GM12878 (cell line): ENCODE data around the gene GCSAML. TPM values are rescaled to one million over a fixed set of nuclear protein-coding genes. Genes with fewer than 3 reads are reported as not detected.

Experiments used
- ATAC-seq: fragments of 200-7000 bp; cut with Tn5 transposase; 3 replicates; pipeline ENCODE4 v1.9.1; 2020; ENCODE audit warnings: mild to moderate bottlenecking, moderate library complexity
- BruUV-seq: library from RNA; stranded (reverse); fragments of 400-500 nt; replicated peaks from 2 replicates; lab custom pipeline; 2021; lab: Mats Ljungman, UMichigan
- CTCF ChIA-PET: fragments of 300-600 bp; sonication (Branson Sonifier 250); formaldehyde crosslinking; extraction: SDS; loops from one replicate; lab custom pipeline; 2021; ENCODE audit warnings: inconsistent platforms; lab: Yijun Ruan, JAX
- POLR2A ChIA-PET: fragments of 350-600 bp; formaldehyde crosslinking; extraction: SDS; loops from one replicate; lab custom pipeline; 2021; ENCODE audit warnings: inconsistent platforms; lab: Charles Lee
- RAD21 ChIA-PET: fragments of 300-600 bp; sonication (Branson Sonifier 250); formaldehyde crosslinking; loops from one replicate; lab custom pipeline; 2023; ENCODE audit warnings: antibody characterized with exemption; ENCODE audit not compliant: unreplicated experiment; lab: Charles Lee
- SMC1A ChIA-PET: fragments of 300-600 bp; sonication (Branson Sonifier 250); formaldehyde crosslinking; loops from one replicate; lab custom pipeline; 2023; ENCODE audit not compliant: unreplicated experiment, uncharacterized antibody; lab: Charles Lee
- DNase-seq: peaks from one replicate; pipeline ENCODE4 v3.0.0-alpha.2; 2011; ENCODE audit warnings: low read depth, low spot score
- FAIRE-seq: peaks from 3 replicates; lab custom pipeline; 2011; peaks lifted over from hg19 to GRCh38; lab: Jason Lieb, UNC
- H2AFZ ChIP-seq: 2 replicates; pipeline ENCODE4 v1.6.0; 2011; ENCODE audit warnings: low read depth, low read length, control low read depth; ENCODE audit not compliant: control insufficient read depth
- H3K27ac ChIP-seq: 2 replicates; pipeline ENCODE4 v1.5.1; 2011; ENCODE audit warnings: control low read depth; ENCODE audit not compliant: control insufficient read depth, insufficient read depth
- H3K27me3 ChIP-seq, 2 experiments: replicated peaks in 1 of 2; 2 replicates each; pipeline versions ENCODE4 v1.6.0 to v1.6.1; 2011; ENCODE audit warnings: low read length in 1 of 2; ENCODE audit not compliant: control insufficient read depth in 2 of 2, insufficient read depth in 2 of 2
- H3K36me3 ChIP-seq, 2 experiments: 2 replicates each; pipeline ENCODE4 v1.5.1; 2011; ENCODE audit warnings: low read length in 1 of 2; ENCODE audit not compliant: control insufficient read depth in 2 of 2, insufficient read depth in 2 of 2
- H3K4me1 ChIP-seq: 2 replicates; pipeline ENCODE4 v1.6.1; 2011; ENCODE audit warnings: mild to moderate bottlenecking, low read length, moderate library complexity, mixed read lengths; ENCODE audit not compliant: control insufficient read depth, insufficient read depth
- H3K4me2 ChIP-seq: 2 replicates; pipeline ENCODE4 v1.6.0; 2011; ENCODE audit warnings: control low read depth; ENCODE audit not compliant: control insufficient read depth, insufficient read depth
- H3K4me3 ChIP-seq: fragments of 200-600 bp; sonication (generic); 2 replicates; pipeline ENCODE4 v1.5.1; 2016
- H3K79me2 ChIP-seq: 2 replicates; pipeline ENCODE4 v1.6.0; 2011; ENCODE audit warnings: low read length; ENCODE audit not compliant: control insufficient read depth, insufficient read depth
- H3K9ac ChIP-seq: 2 replicates; pipeline ENCODE4 v1.8.0; 2011; ENCODE audit warnings: low read length, control low read depth, mixed read lengths; ENCODE audit not compliant: control insufficient read depth, insufficient read depth
- H3K9me3 ChIP-seq: replicated peaks from 3 replicates; pipeline ENCODE4 v1.5.1; 2011; ENCODE audit warnings: mild to moderate bottlenecking, low read length; ENCODE audit not compliant: control insufficient read depth, insufficient read depth
- H4K20me1 ChIP-seq: 2 replicates; pipeline ENCODE4 v1.6.0; 2011; ENCODE audit not compliant: control insufficient read depth, insufficient read depth
- BCLAF1 ChIP-seq: fragments of 450-650 bp; IDR thresholded peaks from 2 replicates; pipeline ENCODE4 v1.6.1; 2017; ENCODE audit warnings: antibody characterized with exemption, mild to moderate bottlenecking, moderate library complexity
- CHD2 ChIP-seq: IDR thresholded peaks from 2 replicates; pipeline ENCODE4 v1.6.1; 2011; ENCODE audit warnings: low read depth, low read length, improper control_type of control experiment, borderline replicate concordance
- GABPA ChIP-seq: IDR thresholded peaks from 2 replicates; pipeline ENCODE4 v1.6.1; 2014; ENCODE audit warnings: antibody characterized with exemption, low read depth, mild to moderate bottlenecking, inconsistent platforms
- HDGF ChIP-seq: fragments of 450-650 bp; IDR thresholded peaks from 2 replicates; pipeline ENCODE4 v1.6.1; 2016; ENCODE audit warnings: antibody characterized with exemption
- LARP7 ChIP-seq: fragments of 450-650 bp; IDR thresholded peaks from 2 replicates; pipeline ENCODE4 v1.6.1; 2017; ENCODE audit warnings: mild to moderate bottlenecking
- MXI1 ChIP-seq: fragments of 150-350 bp; IDR thresholded peaks from 2 replicates; pipeline ENCODE4 v1.6.1; 2011; ENCODE audit warnings: low read depth, mild to moderate bottlenecking, inconsistent platforms, low read length, improper control_type of control experiment
- MYB ChIP-seq: fragments of 150-350 bp; IDR thresholded peaks from 2 replicates; pipeline ENCODE4 v1.6.1; 2014; ENCODE audit warnings: mild to moderate bottlenecking, low read depth, low read length, borderline replicate concordance
- PRDM15 ChIP-seq: fragments of 450-650 bp; formaldehyde crosslinking; IDR thresholded peaks from 2 replicates; pipeline ENCODE4 v1.4.0; 2020; ENCODE audit warnings: mild to moderate bottlenecking, moderate library complexity
- RBBP5 ChIP-seq: fragments of 200-600 bp; sonication (generic); conservative IDR thresholded peaks from 2 replicates; pipeline ENCODE4 v1.6.1; 2016
- RELB ChIP-seq: fragments of 450-650 bp; IDR thresholded peaks from 2 replicates; pipeline ENCODE4 v1.6.1; 2017; ENCODE audit warnings: low read depth, mild to moderate bottlenecking, moderate library complexity
- SUZ12 ChIP-seq: fragments of 200-600 bp; sonication (generic); IDR thresholded peaks from one replicate; pipeline ENCODE4 v1.6.1; 2018; ENCODE audit warnings: antibody characterized with exemption, mild to moderate bottlenecking; ENCODE audit not compliant: unreplicated experiment
- TARDBP ChIP-seq: IDR thresholded peaks from 2 replicates; pipeline ENCODE4 v1.6.1; 2016; ENCODE audit warnings: borderline replicate concordance
- TBL1XR1 ChIP-seq: IDR thresholded peaks from 2 replicates; pipeline ENCODE4 v1.6.1; 2012; ENCODE audit warnings: low read depth, low read length, improper control_type of control experiment
- YY1 ChIP-seq: IDR thresholded peaks from 2 replicates; pipeline ENCODE4 v1.6.1; 2011; ENCODE audit warnings: low read depth, mild to moderate bottlenecking, low read length
- ZNF207 ChIP-seq: fragments of 450-650 bp; IDR thresholded peaks from 2 replicates; pipeline ENCODE4 v1.6.1; 2014; ENCODE audit warnings: antibody characterized with exemption, mild to moderate bottlenecking, borderline replicate concordance
- WGBS: methylation state at CpG from one replicate; pipeline ENCODE4 v1.1.6; 2016; ENCODE audit warnings: low lambda C conversion rate; ENCODE audit not compliant: insufficient replicate concordance, insufficient coverage; ENCODE audit errors: missing lambda C conversion rate; 5-methylcytosine and 5-hydroxymethylcytosine counted together
- in situ Hi-C: fragments of 300-500 bp; cut with MboI; formaldehyde crosslinking; loops from 9 replicates; pipeline ENCODE4 v1.14.3; 2018; ENCODE audit warnings: mixed read lengths
- intact Hi-C: fragments of 100-400 bp; cut with micrococcal nuclease; formaldehyde crosslinking; loops from one replicate; pipeline ENCODE4 v1.14.2; 2022; ENCODE audit not compliant: unreplicated experiment
- polyA plus RNA-seq, 11 experiments: library from polyadenylated mRNA; depleted of rRNA in 4 of 11; unstranded in 6 of 11; stranded (reverse) in 5 of 11; fragments of >200 nt; fragmentation: Nextera tagmentation in 4 of 11; fragmentation: Illumina TruSeq in 1 of 11; extraction: Ambion mirVana in 4 of 11; extraction: Trizol in 1 of 11; gene quantifications; 1 replicate in 1 of 11; 2 replicates in 10 of 11; pipeline versions ENCODE4 v1.2.1 to v1.2.3, GENCODE V29; 2011 to 2016; ENCODE audit warnings: inconsistent platforms in 2 of 11, missing spikeins in 2 of 11, low read depth in 1 of 11
- total RNA-seq, 4 experiments: library from RNA; depleted of rRNA in 3 of 4; stranded (reverse); fragments of >200 nt in 3 of 4; fragmentation: Illumina TruSeq in 1 of 4; extraction: Trizol in 1 of 4; gene quantifications; 2 replicates each; pipeline versions ENCODE4 v1.2.1 to v1.2.3, GENCODE V29; 2013 to 2021

Gene GCSAML
- total and polyA plus RNA-seq, 10 of the 15 experiments (the other 5 are each of a cell fraction or from before 2014, with no cell fraction given), result 0.03 TPM; not detected in 9

- TF ChIP-seq PRDM15 (CRISPR knock-in tag) (no peak), YY1 (no peak), RELB (no peak), CHD2 (no peak), RBBP5 (no peak)
Measured at GRCh38 chr1:247535402-247535801, 13.5 kb upstream of the GCSAML start (continued).

- no TSS peak for BruUV-seq
- ATAC-seq (no peak), FAIRE-seq (no peak), DNase-seq (no peak)
- no peak within 1 kb of the TSS for H3K9ac ChIP-seq
- ChIA-PET RAD21 (no interaction called here), POLR2A (no interaction called here), SMC1A (no interaction called here), CTCF (no interaction called here)
- intact Hi-C loops (no loop called here), in situ Hi-C loops (no loop called here)
- H3K4me2 ChIP-seq, result no peak within 1 kb of the TSS
- no peak within 1 kb of the TSS for H2AFZ ChIP-seq
- WGBS, result 51% methylated on average over 2 of the region's 2 CpGs
- no peaks in the 10 kb centered on the region for H3K4me1 ChIP-seq
- no peaks in the 10 kb centered on the region for H3K9me3 ChIP-seq
- no peaks in the 10 kb centered on the region for H3K36me3 ChIP-seq
- H3K4me3 ChIP-seq, result no peak within 1 kb of the TSS
- no peak within 1 kb of the TSS for H3K27ac ChIP-seq
- no peaks in the 10 kb centered on the region for H4K20me1 ChIP-seq
- H3K27me3 ChIP-seq, result no peaks in the 10 kb centered on the region
- H3K79me2 ChIP-seq, result no peaks in the 10 kb centered on the region
- TF ChIP-seq TBL1XR1 (no peak), BCLAF1 (no peak), ZNF207 (no peak), SUZ12 (no peak), HDGF (no peak), MYB (no peak), LARP7 (no peak), TARDBP (no peak), MXI1 (no peak), GABPA (no peak)
Measured at GRCh38 chr1:247536340-247536739, 12.6 kb upstream of the GCSAML start, which contains the start of gene OR2C3. Gene OR2C3 (minus strand): TSS chr1:247536440. CDS start chr1:247532511, 3,929 bp downstream.
